Stimulated activated CD8-positive, alpha-beta memory T cell treated with anti-CD3 and anti-CD28 coated beads, Interleukin-15, amount 100 ng/mL, for 4 hours (primary cell): Measurements from ENCODE around the gene CCDC197.

Experiments
- DNase-seq, 2 donors: peaks; one replicate each; pipeline ENCODE4 v3.0.0-alpha.2; 2020; ENCODE audit warnings: low read depth in 2 of 2

The CCDC197 gene

GRCh38 chr14:93999573-93999972 is 2.5 kb downstream of the CCDC197 start:
- no peak for DNase-seq

- no peak for DNase-seq
These were observed 3.2 kb downstream of the CCDC197 start for GRCh38 chr14:94000267-94000666.

- DNase-seq = no peak
These were observed 3.9 kb downstream of the CCDC197 start for GRCh38 chr14:94001016-94001415.

GRCh38 chr14:94001501-94002396 is 4.6 kb downstream of the CCDC197 start:
- peak; percentile 15 to 34 for DNase-seq

- no peak for DNase-seq
These were observed 6.3 kb downstream of the CCDC197 start for GRCh38 chr14:94003397-94003796.

GRCh38 chr14:94004015-94004414 is 6.9 kb downstream of the CCDC197 start:
- no peak for DNase-seq

GRCh38 chr14:94005324-94006073 is 8.4 kb downstream of the CCDC197 start:
- DNase-seq = no peak

- no peak for DNase-seq
These were observed 11.1 kb downstream of the CCDC197 start for GRCh38 chr14:94008234-94008633.

GRCh38 chr14:94009767-94010166 is 12.7 kb downstream of the CCDC197 start:
- DNase-seq = no peak

GRCh38 chr14:94010625-94011024 is 13.5 kb downstream of the CCDC197 start:
- no peak for DNase-seq

- no peak for DNase-seq
These were observed 14.7 kb downstream of the CCDC197 start for GRCh38 chr14:94011795-94012194.

- no peak for DNase-seq
These were observed 17.3 kb downstream of the CCDC197 start for GRCh38 chr14:94014382-94014781.

GRCh38 chr14:94015223-94015622 is 18.1 kb downstream of the CCDC197 start:
- DNase-seq = no peak

- DNase-seq = no peak
These were observed 19.4 kb downstream of the CCDC197 start for GRCh38 chr14:94016446-94016976.

GRCh38 chr14:94018308-94018707 is 21.2 kb downstream of the CCDC197 start:
- DNase-seq = no peak

GRCh38 chr14:94019329-94019728 is 22.2 kb downstream of the CCDC197 start:
- no peak for DNase-seq

GRCh38 chr14:94020267-94020666 is 23.2 kb downstream of the CCDC197 start:
- no peak for DNase-seq

- DNase-seq = no peak
These were observed 23.9 kb downstream of the CCDC197 start for GRCh38 chr14:94021001-94021400.

GRCh38 chr14:94021416-94022157 is 24.5 kb downstream of the CCDC197 start:
- no peak for DNase-seq

- DNase-seq = no peak
These were observed 25.7 kb downstream of the CCDC197 start for GRCh38 chr14:94022532-94023411.

- DNase-seq = no peak
These were observed 27.4 kb downstream of the CCDC197 start for GRCh38 chr14:94024549-94024948.
